Measurements from ENCODE around the gene EDRF1. TPM values are rescaled to one million over a fixed set of nuclear protein-coding genes. Genes with fewer than 3 reads are reported as not detected.

The EDRF1 gene
- total RNA-seq, 1 experiment from 2014 or later = 19.9 TPM

DNA sequence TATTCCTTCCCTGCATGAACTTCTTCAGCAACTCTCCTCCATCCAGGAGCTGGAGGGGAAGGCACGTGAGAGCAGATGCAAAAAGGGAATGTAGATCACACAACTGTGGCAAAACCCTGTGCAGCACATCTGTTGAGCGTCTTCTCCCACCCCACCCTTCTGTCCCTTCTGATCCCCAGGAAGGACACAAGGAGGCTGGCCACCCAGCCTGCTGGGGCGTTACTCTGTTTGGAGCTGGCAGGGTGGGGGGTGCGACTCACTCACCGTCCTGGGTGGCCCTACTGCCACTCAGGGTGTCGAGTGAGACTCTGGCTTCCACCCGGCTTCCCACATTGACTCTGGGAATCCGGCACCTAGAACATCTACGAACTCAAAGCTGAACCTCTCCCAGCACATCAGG, 66.3 kb downstream of the EDRF1 start:
- TF ChIP-seq, protein P1, sequence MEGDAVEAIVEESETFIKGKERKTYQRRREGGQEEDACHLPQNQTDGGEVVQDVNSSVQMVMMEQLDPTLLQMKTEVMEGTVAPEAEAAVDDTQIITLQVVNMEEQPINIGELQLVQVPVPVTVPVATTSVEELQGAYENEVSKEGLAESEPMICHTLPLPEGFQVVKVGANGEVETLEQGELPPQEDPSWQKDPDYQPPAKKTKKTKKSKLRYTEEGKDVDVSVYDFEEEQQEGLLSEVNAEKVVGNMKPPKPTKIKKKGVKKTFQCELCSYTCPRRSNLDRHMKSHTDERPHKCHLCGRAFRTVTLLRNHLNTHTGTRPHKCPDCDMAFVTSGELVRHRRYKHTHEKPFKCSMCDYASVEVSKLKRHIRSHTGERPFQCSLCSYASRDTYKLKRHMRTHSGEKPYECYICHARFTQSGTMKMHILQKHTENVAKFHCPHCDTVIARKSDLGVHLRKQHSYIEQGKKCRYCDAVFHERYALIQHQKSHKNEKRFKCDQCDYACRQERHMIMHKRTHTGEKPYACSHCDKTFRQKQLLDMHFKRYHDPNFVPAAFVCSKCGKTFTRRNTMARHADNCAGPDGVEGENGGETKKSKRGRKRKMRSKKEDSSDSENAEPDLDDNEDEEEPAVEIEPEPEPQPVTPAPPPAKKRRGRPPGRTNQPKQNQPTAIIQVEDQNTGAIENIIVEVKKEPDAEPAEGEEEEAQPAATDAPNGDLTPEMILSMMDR (IDR thresholded peaks at IDR 0.05; ENCODE audit: unreplicated experiment) = no peak
- Mint-ChIP-seq H3K9me3 (ENCODE audit: low read depth, unreplicated experiment) (no peaks in the 10 kb centered on the region), H3K27ac (ENCODE audit: unreplicated experiment) (no peak overlapping the region), H3K27me3 (ENCODE audit: unreplicated experiment) (no peaks in the 10 kb centered on the region), H3K4me1 (ENCODE audit: low read depth, unreplicated experiment) (no peaks in the 10 kb centered on the region), H3K36me3 (ENCODE audit: insufficient read depth, unreplicated experiment) (no peaks in the 10 kb centered on the region), H3K4me3 (ENCODE audit: low read depth, unreplicated experiment) (no peak overlapping the region)
- CTCF ChIA-PET = no interaction called here
- BruUV-seq (replicated peaks) = no TSS peak
- intact Hi-C loops (cut with micrococcal nuclease; ENCODE audit: unreplicated experiment) = no loop called here
- no peak for DNase-seq

DNA sequence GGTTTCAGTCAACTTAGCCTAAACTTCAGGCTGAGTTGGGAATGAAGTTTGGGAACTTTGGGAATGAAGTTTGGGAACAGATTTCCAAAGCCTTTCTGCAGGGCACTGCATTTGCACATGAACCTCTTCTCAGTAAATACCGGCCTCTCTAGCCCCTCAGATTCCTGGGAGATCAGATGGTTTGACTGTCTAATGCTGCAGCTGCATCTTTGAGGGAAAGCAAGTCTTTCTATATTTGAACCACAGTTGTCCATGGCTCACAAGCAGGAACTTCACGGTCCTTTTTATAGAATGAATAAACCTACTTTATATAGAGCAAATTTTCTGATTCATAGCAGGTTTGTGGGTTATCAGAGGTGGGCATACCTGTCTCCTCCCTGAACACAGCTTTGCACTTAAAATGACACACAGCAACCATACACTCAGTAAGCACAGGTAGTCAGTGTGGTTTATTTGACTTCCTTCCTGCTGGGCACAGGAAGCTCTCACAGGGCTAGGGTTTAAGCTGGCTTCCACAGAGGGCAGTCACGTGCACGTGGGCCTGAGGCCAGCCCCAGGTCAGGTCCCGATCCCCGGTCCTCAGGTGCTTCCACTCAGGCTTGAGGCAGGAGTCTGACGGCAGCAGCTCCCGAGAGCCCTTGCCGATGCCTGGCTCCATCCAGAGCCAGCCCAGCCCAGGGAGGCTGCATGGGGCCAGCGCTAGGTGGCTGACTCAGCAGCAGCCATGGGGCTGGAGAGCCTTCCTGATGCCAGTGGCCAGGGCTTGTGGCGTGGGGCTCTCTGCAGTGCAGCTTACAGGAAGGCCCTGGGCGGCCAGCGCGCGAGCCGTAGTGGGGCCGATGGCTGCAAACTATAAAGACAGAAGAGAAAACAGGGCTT, 68.9 kb downstream of the EDRF1 start:
- BruUV-seq (replicated peaks) = no TSS peak
- Mint-ChIP-seq H3K4me3 (ENCODE audit: low read depth, unreplicated experiment) (no peak overlapping the region), H3K27ac (ENCODE audit: unreplicated experiment) (no peak overlapping the region), H3K36me3 (ENCODE audit: insufficient read depth, unreplicated experiment) (no peaks in the 10 kb centered on the region), H3K9me3 (ENCODE audit: low read depth, unreplicated experiment) (no peaks in the 10 kb centered on the region), H3K4me1 (ENCODE audit: low read depth, unreplicated experiment) (no peaks in the 10 kb centered on the region), H3K27me3 (ENCODE audit: unreplicated experiment) (no peaks in the 10 kb centered on the region)
- CTCF ChIA-PET = no interaction called here
- intact Hi-C loops (cut with micrococcal nuclease; ENCODE audit: unreplicated experiment) = no loop called here
- TF ChIP-seq, protein P1 (IDR thresholded peaks at IDR 0.05; ENCODE audit: unreplicated experiment) = no peak
- no peak for DNase-seq

DNA sequence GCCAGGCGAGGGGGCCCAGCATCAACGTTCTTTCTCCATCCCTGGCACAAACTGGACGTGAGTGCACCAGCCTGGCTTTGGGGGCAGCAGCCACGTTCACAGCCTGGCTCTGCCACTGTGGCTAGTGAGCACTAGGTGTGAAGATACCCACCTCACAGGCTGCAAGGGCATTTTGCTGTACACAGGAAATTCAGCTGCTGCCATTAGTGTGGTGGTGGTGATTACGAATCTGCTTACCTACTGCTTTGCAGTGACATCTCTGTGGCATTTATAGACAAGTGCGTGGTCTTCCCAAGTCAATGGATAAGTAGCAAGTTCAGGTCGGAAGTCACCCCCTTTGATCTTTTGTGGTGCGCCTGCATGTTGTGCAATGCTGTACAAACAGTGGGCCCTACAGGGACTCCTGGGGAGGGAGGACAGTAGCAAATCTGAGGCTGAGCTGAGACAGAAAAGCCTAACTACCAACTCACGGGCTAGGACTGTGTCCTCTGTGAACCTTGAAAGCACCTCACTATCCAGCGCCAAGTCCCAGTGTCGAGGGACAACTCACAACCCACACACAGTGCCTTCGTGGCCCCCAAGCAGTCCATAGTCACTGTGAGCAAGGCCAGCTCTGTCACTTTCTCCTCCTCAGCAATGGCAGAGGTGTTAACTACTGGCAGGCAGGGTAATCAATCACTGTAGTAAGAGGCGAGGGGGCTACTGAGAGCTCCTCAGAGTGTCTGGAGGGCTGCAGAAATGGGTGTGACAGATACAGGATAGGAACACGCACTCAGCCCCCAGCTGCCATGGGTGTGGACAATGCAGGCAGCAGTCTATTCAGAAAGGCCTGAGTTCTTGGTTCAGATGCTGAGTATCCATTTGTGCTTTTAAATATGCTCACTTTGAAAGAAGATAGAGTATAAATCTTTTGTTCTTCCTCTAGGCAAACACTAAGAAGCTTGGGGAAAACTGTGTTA, 73.1 kb downstream of the EDRF1 start:
- CTCF ChIA-PET = no interaction called here
- no peak overlapping the region for H3K27ac Mint-ChIP-seq (ENCODE audit: unreplicated experiment)
- H3K9me3 Mint-ChIP-seq (ENCODE audit: low read depth, unreplicated experiment) = no peaks in the 10 kb centered on the region
- TF ChIP-seq, protein P1 (IDR thresholded peaks at IDR 0.05; ENCODE audit: unreplicated experiment) = no peak
- no peaks in the 10 kb centered on the region for H3K27me3 Mint-ChIP-seq (ENCODE audit: unreplicated experiment)
- DNase-seq = no peak
- H3K4me3 Mint-ChIP-seq (ENCODE audit: low read depth, unreplicated experiment) = no peak overlapping the region
- no peaks in the 10 kb centered on the region for H3K36me3 Mint-ChIP-seq (ENCODE audit: insufficient read depth, unreplicated experiment)
- intact Hi-C loops (cut with micrococcal nuclease; ENCODE audit: unreplicated experiment) = no loop called here
- H3K4me1 Mint-ChIP-seq (ENCODE audit: low read depth, unreplicated experiment) = no peaks in the 10 kb centered on the region
- no TSS peak for BruUV-seq (replicated peaks)

DNA sequence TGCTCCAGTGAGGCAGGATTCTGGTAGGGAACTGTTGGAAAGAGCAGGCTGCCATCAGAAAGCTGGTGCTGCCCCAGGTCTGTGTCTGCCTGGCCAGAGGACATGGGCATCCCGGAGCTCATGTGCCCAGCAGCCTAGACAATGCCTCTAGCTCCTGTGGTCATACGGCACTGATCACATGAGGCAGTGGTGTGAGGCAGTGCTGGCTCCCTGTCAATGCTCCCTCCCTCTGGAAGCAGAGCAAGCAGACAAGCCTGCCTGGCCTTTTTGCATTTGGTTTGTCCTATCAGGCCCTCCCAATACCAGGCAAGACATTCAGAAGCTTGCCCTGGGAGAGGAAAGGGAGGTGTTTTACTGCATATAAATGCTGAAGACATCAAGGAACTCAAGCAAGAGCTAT, 75.6 kb downstream of the EDRF1 start:
- BruUV-seq (replicated peaks) = no TSS peak
- no peak overlapping the region for H3K27ac Mint-ChIP-seq (ENCODE audit: unreplicated experiment)
- intact Hi-C loops (cut with micrococcal nuclease; ENCODE audit: unreplicated experiment) = no loop called here
- DNase-seq = no peak
- H3K4me3 Mint-ChIP-seq (ENCODE audit: low read depth, unreplicated experiment) = no peak overlapping the region
- H3K36me3 Mint-ChIP-seq (ENCODE audit: insufficient read depth, unreplicated experiment) = peaks cover under 1% of the 10 kb centered on the region
- no peaks in the 10 kb centered on the region for H3K9me3 Mint-ChIP-seq (ENCODE audit: low read depth, unreplicated experiment)
- TF ChIP-seq, protein P1 (IDR thresholded peaks at IDR 0.05; ENCODE audit: unreplicated experiment) = no peak
- H3K4me1 Mint-ChIP-seq (ENCODE audit: low read depth, unreplicated experiment) = no peaks in the 10 kb centered on the region
- CTCF ChIA-PET = no interaction called here
- no peaks in the 10 kb centered on the region for H3K27me3 Mint-ChIP-seq (ENCODE audit: unreplicated experiment)
